GM12878 (cell line): ENCODE measurements around the gene HCFC2. TPM values are rescaled to one million over a fixed set of nuclear protein-coding genes. Genes with fewer than 3 reads are reported as not detected.
"Not testable (repeated sequence)": the region's sequence is repeated elsewhere in the genome, so short reads cannot be mapped to it uniquely, and the experiment has no call there.

Experiments used
- ATAC-seq: fragments of 200-7000 bp; cut with Tn5 transposase; 3 replicates; pipeline ENCODE4 v1.9.1; 2020; ENCODE audit warnings: mild to moderate bottlenecking, moderate library complexity
- BruUV-seq: library from RNA; stranded (reverse); fragments of 400-500 nt; replicated peaks from 2 replicates; lab custom pipeline; 2021; lab: Mats Ljungman, UMichigan
- CTCF ChIA-PET: fragments of 300-600 bp; sonication (Branson Sonifier 250); formaldehyde crosslinking; extraction: SDS; loops from one replicate; lab custom pipeline; 2021; ENCODE audit warnings: inconsistent platforms; lab: Yijun Ruan, JAX
- POLR2A ChIA-PET: fragments of 350-600 bp; formaldehyde crosslinking; extraction: SDS; loops from one replicate; lab custom pipeline; 2021; ENCODE audit warnings: inconsistent platforms; lab: Charles Lee
- RAD21 ChIA-PET: fragments of 300-600 bp; sonication (Branson Sonifier 250); formaldehyde crosslinking; loops from one replicate; lab custom pipeline; 2023; ENCODE audit warnings: antibody characterized with exemption; ENCODE audit not compliant: unreplicated experiment; lab: Charles Lee
- SMC1A ChIA-PET: fragments of 300-600 bp; sonication (Branson Sonifier 250); formaldehyde crosslinking; loops from one replicate; lab custom pipeline; 2023; ENCODE audit not compliant: unreplicated experiment, uncharacterized antibody; lab: Charles Lee
- DNase-seq: peaks from one replicate; pipeline ENCODE4 v3.0.0-alpha.2; 2011; ENCODE audit warnings: low read depth, low spot score
- FAIRE-seq: peaks from 3 replicates; lab custom pipeline; 2011; peaks lifted over from hg19 to GRCh38; lab: Jason Lieb, UNC
- H2AFZ ChIP-seq: 2 replicates; pipeline ENCODE4 v1.6.0; 2011; ENCODE audit warnings: low read depth, low read length, control low read depth; ENCODE audit not compliant: control insufficient read depth
- H3K27ac ChIP-seq: 2 replicates; pipeline ENCODE4 v1.5.1; 2011; ENCODE audit warnings: control low read depth; ENCODE audit not compliant: control insufficient read depth, insufficient read depth
- H3K27me3 ChIP-seq, 2 experiments: replicated peaks in 1 of 2; 2 replicates each; pipeline versions ENCODE4 v1.6.0 to v1.6.1; 2011; ENCODE audit warnings: low read length in 1 of 2; ENCODE audit not compliant: control insufficient read depth in 2 of 2, insufficient read depth in 2 of 2
- H3K36me3 ChIP-seq, 2 experiments: 2 replicates each; pipeline ENCODE4 v1.5.1; 2011; ENCODE audit warnings: low read length in 1 of 2; ENCODE audit not compliant: control insufficient read depth in 2 of 2, insufficient read depth in 2 of 2
- H3K4me1 ChIP-seq: 2 replicates; pipeline ENCODE4 v1.6.1; 2011; ENCODE audit warnings: mild to moderate bottlenecking, low read length, moderate library complexity, mixed read lengths; ENCODE audit not compliant: control insufficient read depth, insufficient read depth
- H3K4me2 ChIP-seq: 2 replicates; pipeline ENCODE4 v1.6.0; 2011; ENCODE audit warnings: control low read depth; ENCODE audit not compliant: control insufficient read depth, insufficient read depth
- H3K4me3 ChIP-seq: fragments of 200-600 bp; sonication (generic); 2 replicates; pipeline ENCODE4 v1.5.1; 2016
- H3K79me2 ChIP-seq: 2 replicates; pipeline ENCODE4 v1.6.0; 2011; ENCODE audit warnings: low read length; ENCODE audit not compliant: control insufficient read depth, insufficient read depth
- H3K9ac ChIP-seq: 2 replicates; pipeline ENCODE4 v1.8.0; 2011; ENCODE audit warnings: low read length, control low read depth, mixed read lengths; ENCODE audit not compliant: control insufficient read depth, insufficient read depth
- H3K9me3 ChIP-seq: replicated peaks from 3 replicates; pipeline ENCODE4 v1.5.1; 2011; ENCODE audit warnings: mild to moderate bottlenecking, low read length; ENCODE audit not compliant: control insufficient read depth, insufficient read depth
- H4K20me1 ChIP-seq: 2 replicates; pipeline ENCODE4 v1.6.0; 2011; ENCODE audit not compliant: control insufficient read depth, insufficient read depth
- WGBS: methylation state at CpG from one replicate; pipeline ENCODE4 v1.1.6; 2016; ENCODE audit warnings: low lambda C conversion rate; ENCODE audit not compliant: insufficient replicate concordance, insufficient coverage; ENCODE audit errors: missing lambda C conversion rate; 5-methylcytosine and 5-hydroxymethylcytosine counted together
- in situ Hi-C: fragments of 300-500 bp; cut with MboI; formaldehyde crosslinking; loops from 9 replicates; pipeline ENCODE4 v1.14.3; 2018; ENCODE audit warnings: mixed read lengths
- intact Hi-C: fragments of 100-400 bp; cut with micrococcal nuclease; formaldehyde crosslinking; loops from one replicate; pipeline ENCODE4 v1.14.2; 2022; ENCODE audit not compliant: unreplicated experiment
- polyA plus RNA-seq, 11 experiments: library from polyadenylated mRNA; depleted of rRNA in 4 of 11; unstranded in 6 of 11; stranded (reverse) in 5 of 11; fragments of >200 nt; fragmentation: Nextera tagmentation in 4 of 11; fragmentation: Illumina TruSeq in 1 of 11; extraction: Ambion mirVana in 4 of 11; extraction: Trizol in 1 of 11; gene quantifications; 1 replicate in 1 of 11; 2 replicates in 10 of 11; pipeline versions ENCODE4 v1.2.1 to v1.2.3, GENCODE V29; 2011 to 2016; ENCODE audit warnings: inconsistent platforms in 2 of 11, missing spikeins in 2 of 11, low read depth in 1 of 11
- total RNA-seq, 4 experiments: library from RNA; depleted of rRNA in 3 of 4; stranded (reverse); fragments of >200 nt in 3 of 4; fragmentation: Illumina TruSeq in 1 of 4; extraction: Trizol in 1 of 4; gene quantifications; 2 replicates each; pipeline versions ENCODE4 v1.2.1 to v1.2.3, GENCODE V29; 2013 to 2021

Gene HCFC2
- total and polyA plus RNA-seq, 10 of the 15 experiments (the other 5 are each of a cell fraction or from before 2014, with no cell fraction given) = 1.8 to 14.2 (median 9.3) TPM

DNA sequence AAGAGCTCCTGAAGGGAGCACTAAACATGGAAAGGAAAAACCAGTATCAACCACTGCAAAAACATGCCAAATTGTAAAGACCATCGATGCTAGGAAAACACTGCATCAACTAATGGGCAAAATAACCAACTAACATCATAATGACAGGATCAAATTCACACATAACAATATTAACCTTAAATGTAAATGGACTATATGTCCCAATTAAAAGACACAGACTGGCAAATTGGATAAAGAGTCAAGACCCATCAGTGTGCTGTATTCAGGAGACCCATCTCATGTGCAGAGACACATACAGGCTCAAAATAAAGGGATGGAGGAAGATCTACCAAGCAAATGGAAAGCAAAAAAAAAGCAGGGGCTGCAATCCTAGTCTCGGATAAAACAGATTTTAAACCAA is 28.2 kb upstream of the HCFC2 start:
- H3K27ac ChIP-seq, ATAC-seq, H3K9me3 ChIP-seq, H3K36me3 ChIP-seq, POLR2A ChIA-PET, DNase-seq, CTCF ChIA-PET, RAD21 ChIA-PET, H3K4me3 ChIP-seq, H2AFZ ChIP-seq, H3K27me3 ChIP-seq, BruUV-seq, H3K79me2 ChIP-seq, in situ Hi-C loops, H3K4me1 ChIP-seq, SMC1A ChIA-PET, FAIRE-seq, H4K20me1 ChIP-seq, H3K9ac ChIP-seq, intact Hi-C loops, H3K4me2 ChIP-seq: not testable (repeated sequence)
- WGBS = 50% methylated on average over 2 of the region's 2 CpGs

DNA sequence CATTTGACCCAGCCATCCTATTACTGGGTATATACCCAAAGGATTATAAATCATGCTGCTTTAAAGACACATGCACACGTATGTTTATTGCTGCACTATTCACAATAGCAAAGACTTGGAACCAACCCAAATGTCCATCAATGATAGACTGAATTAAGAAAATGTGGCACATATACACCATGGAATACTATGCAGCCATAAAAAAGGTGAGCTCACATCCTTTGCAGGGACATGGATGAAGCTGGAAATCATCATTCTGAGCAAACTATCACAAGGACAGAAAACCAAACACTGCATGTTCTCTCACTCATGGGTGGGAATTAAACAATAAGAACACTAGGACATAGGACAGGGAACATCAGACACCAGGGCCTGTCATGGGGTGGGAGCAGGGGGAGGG is 24.6 kb upstream of the HCFC2 start:
- DNase-seq, CTCF ChIA-PET, H3K79me2 ChIP-seq, H3K9ac ChIP-seq, H3K27ac ChIP-seq, POLR2A ChIA-PET, RAD21 ChIA-PET, H3K4me1 ChIP-seq, ATAC-seq, H3K4me3 ChIP-seq, H2AFZ ChIP-seq, H3K36me3 ChIP-seq, H3K9me3 ChIP-seq, FAIRE-seq, H3K27me3 ChIP-seq, intact Hi-C loops, H3K4me2 ChIP-seq, in situ Hi-C loops, SMC1A ChIA-PET, BruUV-seq, H4K20me1 ChIP-seq: not testable (repeated sequence)
- 100% methylated on average over 1 of the region's 1 CpG for WGBS
